PFSK-1 (cell line): ENCODE data around the gene DCTPP1.

Experiments used
- POLR2AphosphoS5 ChIP-seq: IDR thresholded peaks from 2 replicates; pipeline ENCODE4 v1.6.1; 2012; ENCODE audit warnings: low read depth, mild to moderate bottlenecking, control low read depth, low read length, moderate library complexity
- SIN3A ChIP-seq: IDR thresholded peaks from 2 replicates; pipeline ENCODE4 v1.6.1; 2012; ENCODE audit warnings: mild to moderate bottlenecking, low read length, moderate library complexity, borderline replicate concordance; ENCODE audit not compliant: insufficient read depth
- TAF1 ChIP-seq: IDR thresholded peaks from 2 replicates; pipeline ENCODE4 v1.6.1; 2012; ENCODE audit warnings: low read length, control low read depth, borderline replicate concordance; ENCODE audit not compliant: insufficient read depth
- TF ChIP-seq, protein P1 (sequence below), 2 experiments: IDR thresholded peaks; 2 replicates each; pipeline versions ENCODE4 v1.6.1 to v1.8.0; 2011 to 2012; ENCODE audit warnings: low read depth in 2 of 2, low read length in 2 of 2, control low read depth in 1 of 2, inconsistent platforms in 1 of 2, mild to moderate bottlenecking in 1 of 2, moderate library complexity in 1 of 2; ENCODE audit not compliant: insufficient read depth in 1 of 2

DNA sequence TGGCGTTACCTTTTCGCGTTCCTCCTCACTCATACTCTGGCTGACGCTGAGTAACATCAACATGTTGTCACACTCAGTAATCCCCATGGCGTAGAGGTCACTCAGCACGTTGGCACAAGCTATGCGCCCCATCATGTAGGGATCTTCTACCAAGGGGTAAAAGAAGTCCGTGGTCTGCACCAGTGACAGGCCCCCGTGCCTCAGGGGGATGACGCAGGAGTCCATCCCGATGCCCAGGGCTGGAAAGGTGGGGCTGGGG lies 15.2 kb upstream of the DCTPP1 start:
- TF ChIP-seq POLR2AphosphoS5: no peak
- no peak for TF ChIP-seq TAF1
- TF ChIP-seq, protein P1, sequence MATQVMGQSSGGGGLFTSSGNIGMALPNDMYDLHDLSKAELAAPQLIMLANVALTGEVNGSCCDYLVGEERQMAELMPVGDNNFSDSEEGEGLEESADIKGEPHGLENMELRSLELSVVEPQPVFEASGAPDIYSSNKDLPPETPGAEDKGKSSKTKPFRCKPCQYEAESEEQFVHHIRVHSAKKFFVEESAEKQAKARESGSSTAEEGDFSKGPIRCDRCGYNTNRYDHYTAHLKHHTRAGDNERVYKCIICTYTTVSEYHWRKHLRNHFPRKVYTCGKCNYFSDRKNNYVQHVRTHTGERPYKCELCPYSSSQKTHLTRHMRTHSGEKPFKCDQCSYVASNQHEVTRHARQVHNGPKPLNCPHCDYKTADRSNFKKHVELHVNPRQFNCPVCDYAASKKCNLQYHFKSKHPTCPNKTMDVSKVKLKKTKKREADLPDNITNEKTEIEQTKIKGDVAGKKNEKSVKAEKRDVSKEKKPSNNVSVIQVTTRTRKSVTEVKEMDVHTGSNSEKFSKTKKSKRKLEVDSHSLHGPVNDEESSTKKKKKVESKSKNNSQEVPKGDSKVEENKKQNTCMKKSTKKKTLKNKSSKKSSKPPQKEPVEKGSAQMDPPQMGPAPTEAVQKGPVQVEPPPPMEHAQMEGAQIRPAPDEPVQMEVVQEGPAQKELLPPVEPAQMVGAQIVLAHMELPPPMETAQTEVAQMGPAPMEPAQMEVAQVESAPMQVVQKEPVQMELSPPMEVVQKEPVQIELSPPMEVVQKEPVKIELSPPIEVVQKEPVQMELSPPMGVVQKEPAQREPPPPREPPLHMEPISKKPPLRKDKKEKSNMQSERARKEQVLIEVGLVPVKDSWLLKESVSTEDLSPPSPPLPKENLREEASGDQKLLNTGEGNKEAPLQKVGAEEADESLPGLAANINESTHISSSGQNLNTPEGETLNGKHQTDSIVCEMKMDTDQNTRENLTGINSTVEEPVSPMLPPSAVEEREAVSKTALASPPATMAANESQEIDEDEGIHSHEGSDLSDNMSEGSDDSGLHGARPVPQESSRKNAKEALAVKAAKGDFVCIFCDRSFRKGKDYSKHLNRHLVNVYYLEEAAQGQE (IDR thresholded peaks at IDR 0.05; ENCODE audit: insufficient read depth in 1 of 2, low read depth in 2 of 2, low read length in 2 of 2): no peak
- no peak for TF ChIP-seq SIN3A
